ENCODE data around the gene ECEL1.

The ECEL1 gene

DNA sequence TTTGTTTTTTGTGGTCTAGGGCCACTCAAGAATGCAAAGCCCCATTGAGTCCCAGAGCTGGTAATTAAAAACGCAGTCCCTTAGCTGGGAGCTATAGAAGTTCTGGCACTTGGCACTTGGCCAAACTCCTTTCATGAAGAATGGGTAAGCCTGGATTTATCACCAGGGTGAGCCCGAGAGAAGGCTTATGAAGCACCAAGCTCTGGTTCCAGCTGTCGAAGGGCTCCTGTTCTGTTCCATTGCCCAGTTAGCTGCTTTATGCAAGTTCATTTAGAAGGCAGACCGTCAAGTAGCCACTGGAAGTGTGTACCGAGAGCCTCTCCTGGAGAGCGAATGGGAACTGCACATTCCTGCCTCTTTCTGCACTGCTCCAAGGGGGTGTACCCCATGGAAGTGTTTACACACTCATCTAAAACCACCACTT lies 14.2 kb downstream of the ECEL1 start:
- no peak overlapping the region for H3K4me3 ChIP-seq (replicated peaks; ENCODE audit: low read depth, low read length)
- no peaks in the 10 kb centered on the region; the same call in 1 of the 2 replicates for H3K27me3 ChIP-seq (replicated peaks; ENCODE audit: control insufficient read depth, insufficient read depth, low read length)
- DNase-seq (ENCODE audit: extremely low read depth, insufficient read length): no peak
- H3K36me3 ChIP-seq (ENCODE audit: control insufficient read depth, insufficient read depth, low read length): no peaks in the 10 kb centered on the region
- TF ChIP-seq CTCF (IDR thresholded peaks at IDR 0.05; ENCODE audit: insufficient read depth, low read length, poor library complexity, severe bottlenecking): no peak

GRCh38 chr2:232466221-232466620 lies 21.4 kb downstream of the ECEL1 start:
- no peak for TF ChIP-seq CTCF (IDR thresholded peaks at IDR 0.05; ENCODE audit: insufficient read depth, low read length, poor library complexity, severe bottlenecking)
- no peak for DNase-seq (ENCODE audit: extremely low read depth, insufficient read length)
- Histone ChIP-seq H3K36me3 (ENCODE audit: control insufficient read depth, insufficient read depth, low read length) (no peaks in the 10 kb centered on the region), H3K4me3 (replicated peaks; ENCODE audit: low read depth, low read length) (no peak overlapping the region), H3K27me3 (replicated peaks; ENCODE audit: control insufficient read depth, insufficient read depth, low read length) (no peaks in the 10 kb centered on the region)

DNA sequence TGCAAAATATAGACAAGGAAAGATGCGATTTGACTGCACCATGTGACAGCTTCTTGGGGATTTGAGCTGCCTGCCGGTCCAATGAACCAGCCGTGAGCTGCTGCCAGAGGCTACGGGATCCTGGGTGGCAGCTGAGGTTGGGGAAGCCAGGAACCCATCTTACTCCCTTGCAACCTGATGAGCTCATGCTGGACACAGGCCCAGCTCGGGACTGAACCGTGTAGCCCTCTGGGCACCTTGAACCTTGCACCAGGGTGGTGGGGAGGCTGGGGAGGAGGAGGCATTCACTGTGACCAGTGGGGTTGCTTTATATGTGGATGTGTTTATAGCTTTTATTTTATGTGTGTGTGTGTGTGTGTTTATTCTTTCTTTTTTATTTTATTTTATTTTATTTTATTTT lies 22.6 kb downstream of the ECEL1 start:
- no peak for DNase-seq (ENCODE audit: extremely low read depth, insufficient read length)
- Histone ChIP-seq H3K36me3 (ENCODE audit: control insufficient read depth, insufficient read depth, low read length) (no peaks in the 10 kb centered on the region), H3K4me3 (replicated peaks; ENCODE audit: low read depth, low read length) (no peak overlapping the region), H3K27me3 (replicated peaks; ENCODE audit: control insufficient read depth, insufficient read depth, low read length) (no peaks in the 10 kb centered on the region)
- no peak for TF ChIP-seq CTCF (IDR thresholded peaks at IDR 0.05; ENCODE audit: insufficient read depth, low read length, poor library complexity, severe bottlenecking)

DNA sequence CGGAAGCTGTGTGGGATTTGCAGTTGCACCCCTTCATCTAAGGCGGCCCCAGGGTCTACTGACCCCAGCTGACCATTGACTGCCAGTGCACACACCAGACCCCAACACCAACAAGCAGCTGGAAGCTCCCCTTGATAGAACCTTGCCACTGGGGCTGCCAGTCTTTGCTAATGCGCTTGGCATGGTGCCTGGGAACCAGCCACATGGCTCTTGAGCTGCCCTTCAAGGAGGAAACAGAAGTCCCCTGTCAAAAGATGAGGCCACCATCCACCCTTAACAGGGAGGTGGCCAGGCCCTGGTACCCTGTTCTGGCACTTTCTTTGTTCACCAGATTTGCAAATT lies 23.1 kb downstream of the ECEL1 start:
- H3K36me3 ChIP-seq (ENCODE audit: control insufficient read depth, insufficient read depth, low read length): no peaks in the 10 kb centered on the region
- no peak overlapping the region for H3K4me3 ChIP-seq (replicated peaks; ENCODE audit: low read depth, low read length)
- DNase-seq (ENCODE audit: extremely low read depth, insufficient read length): no peak
- H3K27me3 ChIP-seq (replicated peaks; ENCODE audit: control insufficient read depth, insufficient read depth, low read length): no peaks in the 10 kb centered on the region
- peak; percentile 2 for TF ChIP-seq CTCF (IDR thresholded peaks at IDR 0.05; ENCODE audit: insufficient read depth, low read length, poor library complexity, severe bottlenecking)

GRCh38 chr2:232463701-232464543 lies 23.7 kb downstream of the ECEL1 start:
- Histone ChIP-seq H3K36me3 (ENCODE audit: control insufficient read depth, insufficient read depth, low read length) (no peaks in the 10 kb centered on the region), H3K4me3 (replicated peaks; ENCODE audit: low read depth, low read length) (no peak overlapping the region), H3K27me3 (replicated peaks; ENCODE audit: control insufficient read depth, insufficient read depth, low read length) (no peaks in the 10 kb centered on the region)
- TF ChIP-seq CTCF (IDR thresholded peaks at IDR 0.05; ENCODE audit: insufficient read depth, low read length, poor library complexity, severe bottlenecking): no peak
- no peak for DNase-seq (ENCODE audit: extremely low read depth, insufficient read length)
